Fibroblast of skin of abdomen (primary cell): Measurements from ENCODE around the gene SPECC1.
"Not testable (repeated sequence)": the region's sequence is repeated elsewhere in the genome, so short reads cannot be mapped to it uniquely, and the experiment has no call there.

ENCODE experiments used
- DNase-seq: peaks from one replicate; pipeline ENCODE4 v3.0.0-alpha.2; 2013

Gene SPECC1

DNA sequence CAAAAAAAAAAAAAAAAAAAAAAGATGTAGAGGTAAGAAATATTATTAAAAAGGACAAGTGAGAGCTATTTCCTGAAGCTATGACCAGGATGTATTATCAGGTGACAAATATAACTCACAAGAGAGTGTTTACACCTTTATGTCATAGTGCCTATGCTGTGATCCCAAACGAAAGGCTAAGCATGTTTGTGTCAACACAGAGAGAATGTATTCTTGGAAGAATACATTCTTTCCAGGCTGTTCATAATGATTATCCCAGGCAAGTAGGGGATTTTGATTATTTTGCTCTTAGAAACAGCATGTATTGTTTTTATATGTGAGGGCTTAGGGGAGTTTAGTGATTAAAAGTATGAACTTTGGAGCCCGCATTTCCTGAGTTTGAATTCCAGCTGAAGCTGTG lies 175.0 kb downstream of the SPECC1 start:
- DNase-seq, result no peak

DNA sequence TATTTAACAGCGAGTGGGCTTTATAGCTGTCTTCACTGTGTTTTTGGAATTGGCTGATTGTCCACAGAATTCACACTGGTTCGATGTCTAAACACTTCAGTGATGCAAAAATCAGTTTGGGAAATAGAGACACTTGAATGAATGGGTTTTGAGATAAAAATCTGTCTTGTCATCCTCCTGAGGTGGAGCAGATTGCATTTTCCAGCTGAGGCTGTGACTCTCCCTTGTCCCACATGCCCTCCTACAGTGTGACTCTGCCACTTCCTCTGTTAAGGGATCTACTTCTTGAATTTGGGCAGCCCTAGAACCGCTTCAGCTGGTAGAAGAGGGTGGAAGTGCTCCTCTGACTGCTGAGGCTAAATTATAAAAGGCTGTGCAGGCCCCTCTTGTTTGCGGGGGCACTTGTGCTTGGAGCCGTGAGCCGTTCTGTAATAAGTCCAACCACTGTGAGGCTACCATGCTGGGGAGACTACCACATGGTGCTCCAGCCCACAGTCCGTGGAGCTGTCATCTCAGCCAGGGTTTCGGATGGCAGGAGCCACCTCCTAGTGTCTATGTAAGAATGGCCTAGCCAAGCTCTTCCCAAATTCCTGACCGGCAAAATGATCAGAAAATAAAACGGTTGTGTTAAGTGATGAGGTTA lies 175.9 kb downstream of the SPECC1 start:
- DNase-seq, result no peak

DNA sequence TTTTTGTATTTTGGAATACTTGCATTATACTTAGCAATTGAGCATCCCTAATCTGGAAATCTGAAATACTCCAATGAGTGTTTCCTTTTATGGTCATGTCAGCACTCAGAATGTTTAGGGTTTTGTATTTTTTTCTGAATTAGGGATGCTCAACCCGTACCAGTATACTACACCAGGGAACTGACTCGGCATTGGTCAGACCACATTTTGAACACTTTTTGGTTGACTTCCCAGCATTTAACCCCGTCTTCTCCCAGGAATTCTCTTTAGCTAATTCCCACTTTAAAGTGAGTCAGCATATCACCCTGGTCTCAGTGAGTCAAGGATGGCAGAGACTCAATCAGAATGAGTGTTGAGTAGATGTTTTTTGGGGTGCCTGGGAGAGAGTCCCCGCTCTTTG lies 177.9 kb downstream of the SPECC1 start:
- peak; percentile 57 for DNase-seq

DNA sequence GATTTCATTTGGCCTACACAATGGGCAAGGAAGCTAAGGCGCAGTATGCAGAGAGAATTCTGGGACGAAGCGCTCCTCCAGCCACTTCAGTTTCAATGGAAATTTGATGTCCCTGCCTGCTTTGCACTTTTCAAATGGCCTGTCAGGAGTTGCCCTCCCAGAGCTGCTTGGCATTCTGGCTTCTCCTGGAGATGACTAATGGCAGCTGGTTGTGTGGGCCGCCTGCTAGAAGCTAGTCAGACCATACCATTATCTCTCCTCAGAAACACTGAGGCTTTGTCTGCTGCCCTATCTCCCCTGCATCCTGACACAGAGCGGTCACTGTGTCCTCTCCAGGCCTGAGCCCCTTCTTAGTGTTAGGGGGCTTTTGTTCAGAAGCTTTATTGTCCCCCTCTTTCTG lies 180.1 kb downstream of the SPECC1 start:
- DNase-seq, result no peak

DNA sequence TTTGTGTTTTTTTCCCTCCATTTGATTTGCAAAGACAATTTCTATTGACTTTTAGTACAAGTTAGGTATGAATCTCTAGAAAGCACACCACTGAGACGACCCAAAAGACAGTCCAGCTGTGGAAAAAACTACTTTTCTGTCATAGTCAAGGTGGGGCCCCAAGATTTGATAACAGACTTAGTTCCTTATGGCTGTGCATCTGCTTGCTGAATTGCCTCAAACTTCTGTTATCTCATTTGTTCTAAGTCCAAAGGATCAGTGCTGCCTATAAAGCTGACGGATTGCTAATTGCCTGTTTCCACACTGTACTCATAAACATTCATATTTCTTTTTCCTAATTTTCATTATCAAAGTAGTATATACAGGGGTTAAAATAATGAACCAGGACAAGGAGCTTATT lies 180.8 kb downstream of the SPECC1 start:
- DNase-seq, result no peak

DNA sequence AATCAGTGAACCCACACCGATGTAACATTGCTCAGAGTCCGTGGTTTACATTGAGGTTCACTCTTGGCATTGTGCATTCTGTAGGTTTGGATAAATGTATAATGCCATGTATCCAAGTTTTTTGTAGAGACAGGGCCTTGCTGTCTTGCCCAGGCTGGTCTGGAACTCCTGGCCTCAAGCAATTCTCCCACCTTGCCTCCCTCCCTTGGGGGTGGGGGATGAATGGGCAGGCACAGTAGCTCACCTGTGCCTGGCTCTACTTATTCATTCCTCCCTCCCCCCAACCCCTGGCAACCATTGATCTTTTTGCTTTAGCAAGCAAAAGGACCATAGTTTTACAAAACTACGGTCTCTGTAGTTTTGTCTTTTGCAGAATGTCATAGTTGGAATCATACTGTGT lies 181.4 kb downstream of the SPECC1 start:
- DNase-seq, result no peak

DNA sequence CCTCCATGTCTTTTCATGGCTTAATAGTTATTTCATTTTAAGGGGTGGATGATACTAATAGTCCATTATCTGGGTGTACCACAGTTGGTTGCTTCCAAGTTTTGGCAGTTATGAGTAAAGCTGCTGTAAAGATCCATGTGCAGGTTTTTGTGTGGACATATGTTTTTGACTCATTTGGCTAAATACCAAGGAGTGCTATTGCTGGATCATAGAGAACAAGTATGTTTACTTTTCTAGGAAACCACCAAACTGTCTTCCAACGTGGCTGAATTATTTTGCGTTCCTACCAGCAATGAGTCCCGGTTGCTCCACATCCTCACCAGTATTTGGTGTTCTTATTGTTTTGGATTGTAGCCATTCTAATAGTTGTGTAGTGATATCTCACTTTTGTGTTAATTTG lies 181.9 kb downstream of the SPECC1 start:
- DNase-seq, result peak; percentile 88

DNA sequence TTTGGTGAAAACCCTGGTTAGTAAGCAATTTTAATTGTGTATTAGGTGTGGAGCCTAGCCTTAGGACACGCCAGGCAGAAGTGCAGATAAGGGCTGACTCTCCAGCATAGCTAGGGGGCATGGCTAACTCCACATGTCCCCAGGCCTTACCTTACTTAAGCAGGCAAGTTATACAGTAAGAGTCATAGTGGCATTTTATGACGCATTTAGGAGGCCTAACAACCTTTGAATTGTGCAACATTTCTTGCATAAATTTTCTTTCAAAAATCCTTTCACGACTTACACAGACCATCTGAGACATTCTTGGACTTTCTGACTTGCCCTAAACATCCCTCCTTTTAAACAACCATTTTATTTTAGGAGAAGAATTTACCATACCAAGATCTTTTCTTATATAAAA lies 187.1 kb downstream of the SPECC1 start:
- not testable (repeated sequence) for DNase-seq

DNA sequence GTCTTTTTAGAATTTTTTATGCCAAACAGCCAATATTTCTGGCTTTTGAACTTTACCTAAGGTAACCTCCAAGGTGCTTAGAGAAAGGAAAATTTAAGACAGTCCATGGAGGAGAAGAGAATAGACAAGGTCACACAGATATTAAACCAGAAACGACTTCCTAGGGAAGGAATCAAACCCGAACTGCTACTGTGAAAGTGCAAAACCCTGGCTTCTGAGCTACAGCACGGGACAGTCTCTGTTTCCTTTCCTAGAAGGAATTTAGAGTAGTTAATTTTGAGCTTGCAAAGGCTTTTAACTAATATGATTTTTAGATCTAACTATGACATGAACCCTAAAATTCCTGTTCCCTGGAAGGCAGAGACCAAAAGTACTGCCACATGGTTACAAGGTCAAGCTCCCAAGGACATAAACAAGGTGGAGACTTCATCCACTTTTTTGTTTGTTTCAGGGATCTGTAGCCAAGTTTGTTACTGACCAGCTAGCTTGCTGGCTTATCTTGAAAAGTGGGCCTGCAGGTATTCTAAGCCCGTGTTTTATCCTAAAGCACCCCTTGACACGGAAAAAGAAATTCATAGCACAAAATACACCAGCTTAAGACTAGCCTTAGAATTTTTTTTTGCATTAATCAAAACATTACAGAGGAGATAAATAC lies 188.2 kb downstream of the SPECC1 start:
- DNase-seq, result no peak

DNA sequence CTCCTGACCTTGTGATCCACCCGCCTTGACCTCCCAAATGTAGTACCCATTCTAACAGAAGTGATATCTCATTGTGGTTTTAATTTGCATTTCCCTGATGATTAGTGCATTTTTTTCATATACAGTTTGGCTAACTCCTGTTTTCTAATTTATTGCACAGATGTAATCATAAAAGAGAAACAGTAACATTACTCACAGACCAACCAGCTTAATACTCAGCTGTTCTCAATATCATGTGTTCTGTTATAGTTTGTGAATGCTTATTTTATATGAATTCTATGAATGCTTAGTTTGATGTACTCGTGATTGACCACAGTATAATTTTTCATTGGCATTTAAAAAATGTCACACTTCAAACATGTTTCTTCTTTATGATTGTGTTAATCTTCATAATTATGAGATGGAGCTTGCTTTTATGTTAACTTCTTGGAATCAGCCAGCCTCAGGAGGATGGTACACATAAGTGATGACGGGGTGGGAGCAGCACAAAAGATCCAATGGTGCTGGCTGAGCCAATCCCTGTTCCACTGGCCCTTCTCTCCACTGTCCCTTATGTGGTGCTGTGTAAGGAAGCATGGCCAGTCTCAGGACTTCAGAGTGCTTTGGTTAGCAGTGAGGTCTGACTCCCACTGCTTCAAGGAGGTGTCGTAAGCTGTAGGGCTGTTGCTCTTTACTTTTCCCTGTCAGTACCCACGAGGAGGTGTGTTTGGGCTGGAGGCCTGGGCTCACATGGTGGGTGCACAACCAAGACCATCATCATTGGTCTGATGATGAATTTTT lies 191.0 kb downstream of the SPECC1 start:
- DNase-seq, result peak; percentile 35

DNA sequence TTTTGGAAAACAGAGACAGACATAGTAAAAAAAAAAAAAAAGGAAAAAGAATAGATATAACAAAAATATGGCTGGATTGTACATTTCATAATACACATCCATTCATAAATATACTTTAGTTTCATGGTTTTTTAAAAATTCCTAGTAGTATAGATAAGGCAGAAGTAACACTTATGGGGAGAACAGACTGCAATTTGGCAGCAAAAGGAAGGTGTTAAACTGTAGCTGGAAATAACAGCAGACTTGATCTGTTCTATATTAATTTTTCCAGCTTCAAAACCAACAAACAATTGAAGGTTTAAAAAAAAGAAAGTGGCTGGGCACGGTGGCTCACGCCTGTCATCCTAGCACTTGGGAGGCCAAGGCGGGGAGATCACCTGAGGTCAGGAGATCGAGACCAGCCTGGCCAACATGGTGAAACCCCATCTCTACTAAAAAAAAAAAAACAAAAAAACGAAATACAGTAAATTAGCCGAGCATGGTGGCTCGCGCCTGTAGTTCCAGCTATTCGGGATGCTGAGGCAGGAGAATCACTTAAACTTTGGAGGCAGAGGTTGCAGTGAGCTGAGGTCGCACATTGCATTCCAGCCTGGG lies 191.8 kb downstream of the SPECC1 start:
- DNase-seq, result no peak

DNA sequence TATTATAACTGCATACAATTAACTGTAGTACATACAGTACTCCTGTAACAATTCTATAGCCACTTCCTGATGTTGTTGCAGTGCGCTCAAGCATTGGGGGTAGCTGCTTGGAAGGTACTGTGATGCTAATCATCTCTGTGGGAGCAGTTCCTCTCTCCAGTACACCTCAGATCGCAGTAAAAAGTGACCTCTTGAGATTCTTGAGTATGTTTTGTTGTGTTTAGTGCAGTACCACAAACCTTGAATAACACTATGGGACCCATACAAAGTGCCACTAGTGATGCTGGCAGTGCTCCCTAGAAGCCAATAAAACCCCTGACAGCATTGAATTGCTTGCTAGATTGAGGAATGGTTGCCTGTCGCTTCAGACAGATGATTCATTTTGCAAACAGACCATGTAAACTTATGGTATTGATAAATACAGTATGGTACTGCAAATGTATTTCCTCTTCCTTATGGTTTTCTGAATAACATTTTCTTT lies 193.0 kb downstream of the SPECC1 start:
- DNase-seq, result no peak

DNA sequence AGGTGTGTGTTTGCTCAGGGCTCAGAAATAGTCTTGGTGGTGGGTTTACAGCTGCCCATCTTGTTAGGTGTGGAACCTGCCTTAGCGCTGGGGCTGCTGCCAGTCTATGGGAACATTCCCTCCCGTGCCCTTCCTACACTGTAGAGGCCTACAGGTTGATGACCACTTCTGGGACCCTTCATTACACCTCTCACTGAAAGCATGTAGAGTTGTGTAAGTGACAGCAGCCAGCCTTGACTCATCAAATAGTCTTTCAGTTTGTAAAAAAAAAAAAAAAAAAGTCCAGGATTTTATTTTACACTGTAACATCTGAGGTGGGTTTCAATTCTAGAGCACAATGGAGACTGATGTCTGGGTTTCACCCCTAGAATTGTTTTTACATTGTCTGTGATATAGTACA lies 193.9 kb downstream of the SPECC1 start:
- no peak for DNase-seq

DNA sequence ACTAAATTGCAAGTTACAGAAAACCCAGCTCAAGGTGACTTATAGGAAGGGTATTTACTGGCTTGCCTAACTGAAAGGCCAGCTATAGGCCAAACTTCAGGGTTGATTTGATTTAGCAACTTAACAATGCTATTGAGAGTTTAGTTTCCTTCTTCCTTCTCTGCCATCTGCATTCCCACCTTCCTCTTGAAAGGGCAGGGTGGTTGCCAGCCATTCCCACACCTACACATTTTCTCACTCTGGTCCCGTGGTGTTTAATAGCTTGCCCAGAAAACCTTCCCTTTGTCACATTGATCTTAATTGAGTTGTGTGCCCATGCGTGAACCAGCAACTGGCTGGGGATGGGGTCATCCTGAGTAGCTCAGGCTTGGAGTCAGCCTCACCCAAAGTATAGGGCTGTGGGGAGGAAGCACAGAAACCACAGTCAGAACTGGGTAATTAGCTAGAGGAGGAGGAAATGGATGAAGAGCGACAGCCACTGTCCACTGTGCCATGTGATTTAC lies 194.7 kb downstream of the SPECC1 start:
- DNase-seq, result no peak

DNA sequence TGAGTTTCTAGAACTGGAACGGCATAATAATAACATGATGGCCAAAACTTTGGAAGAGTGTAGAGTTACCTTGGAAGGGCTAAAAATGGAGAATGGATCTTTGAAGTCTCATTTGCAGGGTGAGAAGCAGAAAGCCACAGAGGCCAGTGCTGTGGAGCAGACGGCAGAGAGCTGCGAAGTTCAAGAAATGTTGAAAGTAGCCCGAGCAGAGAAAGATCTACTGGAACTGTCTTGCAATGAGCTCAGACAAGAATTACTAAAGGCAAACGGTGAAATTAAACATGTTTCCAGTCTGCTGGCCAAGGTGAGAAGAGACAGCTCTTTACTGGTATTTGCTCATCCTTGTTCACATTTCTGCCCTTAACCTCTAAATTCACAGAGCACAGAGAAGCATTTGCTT lies 196.4 kb downstream of the SPECC1 start:
- DNase-seq, result no peak

DNA sequence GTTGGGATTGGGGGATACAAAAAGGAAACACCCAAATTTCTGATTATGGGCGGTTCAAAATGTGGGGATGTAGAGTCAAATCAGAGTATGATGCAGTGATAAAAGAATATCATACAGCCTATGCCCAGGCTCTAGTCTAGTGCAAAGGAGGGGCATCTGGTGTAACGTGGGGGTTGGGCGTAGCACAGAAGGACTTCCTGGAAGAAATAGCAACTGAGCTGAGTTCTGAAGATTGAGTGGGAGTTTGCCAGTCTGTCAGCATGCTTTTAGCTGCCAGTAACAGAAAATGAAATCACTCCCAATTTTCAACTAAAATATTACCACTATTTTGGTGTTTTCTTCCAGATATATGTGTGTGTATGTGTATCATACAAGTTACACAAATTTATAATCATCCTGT lies 196.9 kb downstream of the SPECC1 start:
- DNase-seq, result peak; percentile 41

DNA sequence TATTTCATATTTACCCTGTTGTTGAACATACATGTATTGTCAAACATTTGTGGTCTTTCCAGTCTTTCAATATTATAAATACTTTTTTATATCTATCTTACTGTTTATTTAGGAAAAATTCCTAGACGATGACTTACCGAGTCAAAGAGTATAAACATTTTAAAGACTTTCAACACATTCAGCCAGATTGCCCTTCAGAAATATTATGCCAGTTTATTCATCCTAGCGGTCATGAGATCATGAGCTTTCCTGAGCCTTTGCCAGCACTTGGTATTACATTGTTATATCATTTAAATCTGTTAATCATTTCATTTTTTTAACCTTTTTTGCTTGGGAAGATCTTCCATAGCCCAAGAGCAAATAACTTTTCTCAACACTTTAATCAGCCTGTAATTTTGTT lies 197.4 kb downstream of the SPECC1 start:
- peak; percentile 72 for DNase-seq

DNA sequence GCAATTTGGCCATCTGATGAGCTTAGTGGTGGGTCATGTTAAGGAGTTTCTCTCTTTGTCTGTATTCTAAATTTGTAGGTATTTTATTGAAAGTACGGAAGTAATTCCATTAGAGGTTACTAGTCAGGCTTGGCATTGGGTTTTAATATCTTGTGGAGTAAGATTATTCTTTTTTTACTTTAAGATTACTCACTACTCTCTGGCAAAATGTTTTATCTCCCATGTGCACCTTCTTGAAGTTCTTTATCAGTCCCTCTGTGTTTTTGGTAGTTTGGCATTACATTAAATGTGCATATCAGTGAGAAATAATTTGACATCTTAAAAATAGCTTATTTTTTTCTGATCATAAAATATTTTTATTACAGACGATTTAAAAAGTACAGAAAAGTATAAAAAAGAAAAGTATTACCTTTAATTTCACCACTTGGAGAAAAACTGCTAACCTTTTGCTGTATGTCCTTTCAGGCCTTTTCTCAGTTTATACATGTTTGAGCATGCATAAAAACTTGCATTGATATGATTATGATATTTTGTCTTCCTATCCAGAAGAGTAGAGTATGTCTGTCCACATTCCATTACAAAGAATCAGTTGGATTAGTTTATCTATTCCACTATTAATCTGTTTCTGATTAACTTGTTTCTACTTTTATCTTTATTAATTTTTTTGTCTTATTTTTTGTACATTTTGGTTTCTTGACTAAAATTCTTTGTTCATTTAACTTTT lies 198.3 kb downstream of the SPECC1 start:
- DNase-seq, result no peak

DNA sequence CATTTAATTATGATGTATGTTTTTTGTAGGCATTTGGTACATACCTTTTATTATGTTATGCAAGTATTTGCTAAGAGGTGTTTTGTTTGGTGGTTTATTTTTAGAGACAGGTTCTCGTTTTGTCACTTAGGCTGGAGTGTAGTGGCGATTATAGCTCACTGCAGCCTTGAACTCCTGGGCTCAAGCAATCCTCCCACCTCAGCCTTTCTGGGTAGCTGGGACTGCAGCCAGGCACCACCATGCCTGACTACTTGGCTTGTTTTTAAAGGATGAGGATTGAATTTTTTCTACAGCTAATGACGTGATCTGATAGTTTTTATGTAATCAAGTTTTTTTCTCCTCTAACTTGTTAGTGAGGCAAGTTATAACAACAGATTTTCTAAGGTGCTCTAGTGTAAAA lies 199.6 kb downstream of the SPECC1 start:
- no peak for DNase-seq

DNA sequence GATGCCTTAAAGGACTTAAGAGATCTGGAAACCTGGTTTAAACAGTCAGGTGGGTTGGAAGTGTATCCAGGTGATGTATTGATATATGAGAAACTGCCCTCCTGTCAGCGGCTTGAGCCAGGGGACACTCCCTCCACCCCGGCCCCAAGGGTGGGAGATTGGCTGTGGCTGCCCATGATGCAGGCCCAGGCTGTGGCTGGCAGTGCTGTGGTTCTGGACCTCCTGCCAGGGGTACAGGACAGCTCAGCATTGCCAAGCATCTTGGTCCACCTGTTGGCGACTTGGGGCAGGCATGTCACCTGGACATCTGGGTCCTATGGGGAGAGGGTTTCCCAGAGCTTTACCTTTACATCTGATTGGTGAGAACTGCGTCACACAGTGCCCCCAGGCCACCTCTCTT lies 201.0 kb downstream of the SPECC1 start:
- DNase-seq, result no peak

DNA sequence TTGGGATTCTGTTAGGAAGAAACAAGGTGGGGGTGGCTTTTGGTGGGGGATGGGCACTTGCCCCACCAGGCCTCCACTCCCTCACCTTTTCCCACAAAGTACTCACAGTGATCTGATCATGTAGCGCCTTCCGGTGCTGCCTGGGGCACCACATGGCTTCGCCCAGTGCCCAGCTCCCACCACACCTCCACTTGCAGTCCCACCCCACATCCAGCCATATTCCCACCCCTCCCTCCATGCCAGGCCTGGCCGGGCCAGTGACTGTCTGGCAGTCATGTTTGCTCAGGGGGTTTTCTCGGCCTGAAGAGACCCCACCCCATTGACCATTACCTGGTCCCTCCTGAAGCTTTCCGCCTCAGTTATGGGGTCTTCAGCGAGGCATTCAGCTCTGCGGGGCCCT lies 201.5 kb downstream of the SPECC1 start:
- DNase-seq, result no peak

DNA sequence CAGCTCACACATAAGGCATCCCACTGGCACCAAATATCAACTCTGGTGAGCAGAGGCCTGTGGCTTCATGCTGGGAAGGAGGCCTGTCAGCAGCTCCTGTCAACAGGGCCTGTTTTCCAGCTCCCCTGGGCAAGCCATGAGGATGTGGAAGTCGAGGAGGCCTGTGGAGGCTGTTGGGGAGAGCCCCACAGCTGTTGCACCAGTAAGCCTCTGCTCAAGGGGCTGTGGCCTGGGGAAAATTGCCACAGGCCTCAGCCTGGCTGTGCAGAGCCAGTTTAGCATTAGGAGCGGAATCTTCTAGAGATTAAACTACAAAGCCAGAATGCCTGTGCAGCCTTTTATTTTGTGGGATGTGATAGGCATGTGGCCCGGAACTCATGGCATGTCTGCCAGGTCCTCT lies 202.1 kb downstream of the SPECC1 start:
- no peak for DNase-seq

DNA sequence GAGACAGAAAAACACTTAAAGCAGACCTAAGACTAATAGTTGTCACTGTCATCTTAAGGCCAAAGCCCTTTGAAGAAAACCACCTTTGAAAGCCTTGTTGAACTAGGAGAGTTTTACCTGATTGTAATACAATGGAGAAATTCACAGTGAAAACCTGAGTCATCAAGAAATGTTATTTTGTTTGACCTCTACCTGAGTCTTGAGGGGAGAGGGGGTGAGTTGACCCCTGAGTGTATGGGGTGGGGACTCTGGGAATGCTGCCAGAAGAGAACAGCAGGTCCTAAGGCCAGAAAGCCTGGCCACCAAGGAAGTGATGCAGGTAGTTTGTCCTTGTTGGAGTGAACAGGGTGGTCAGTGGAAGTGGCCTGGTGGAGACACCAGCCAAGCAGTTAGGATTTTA lies 204.3 kb downstream of the SPECC1 start:
- no peak for DNase-seq
